ENCODE results near the gene CAMK4.
A peak's percentile ranks its signal among the peaks of the same experiment; 100 is the strongest.

The CAMK4 gene

DNA sequence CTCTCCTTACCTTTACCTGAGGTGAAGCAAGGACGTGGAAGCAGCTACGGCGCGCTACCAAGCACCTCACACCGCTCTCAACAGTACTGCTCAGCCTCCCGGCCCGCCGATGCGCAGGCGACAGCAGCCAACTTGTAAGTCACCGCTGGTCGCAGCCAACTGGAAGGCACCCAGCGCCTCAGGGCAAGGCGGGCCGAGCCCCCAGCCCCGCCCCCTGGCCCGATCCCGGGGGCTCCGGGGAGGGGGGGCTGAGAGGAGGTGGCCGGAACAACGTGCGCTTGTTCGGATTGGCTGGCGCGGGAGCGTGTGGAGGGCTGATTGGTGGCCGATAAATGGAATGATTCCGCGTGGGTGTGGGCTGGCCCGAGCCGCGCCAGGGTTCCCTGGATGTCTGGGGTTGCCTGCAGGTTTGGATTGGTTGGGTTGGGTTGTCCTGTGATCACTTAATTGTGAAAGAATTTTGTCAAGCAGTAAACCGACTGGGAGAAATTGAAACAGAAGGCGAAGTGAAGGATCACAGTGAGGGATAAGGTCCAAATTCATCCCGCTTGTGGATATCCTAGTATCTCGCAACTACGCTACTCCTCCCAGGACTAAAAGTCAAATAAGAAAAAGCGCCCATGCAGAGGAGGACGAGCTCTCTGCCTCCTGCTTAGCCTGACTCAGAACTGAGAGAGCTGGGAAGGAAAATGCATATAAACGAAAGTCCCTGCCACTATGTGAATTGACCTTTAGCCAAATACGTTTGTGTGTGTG is 288.4 kb downstream of the CAMK4 start, which contains the start of gene STARD4:
STARD4 (minus strand) TSS at position 161 of the 756 bp plus-strand sequence. CDS start 5,102 bp downstream, outside the sequence.
- Histone ChIP-seq H3K27me3 (ENCODE audit: low read depth, low read length) (no peaks in the 10 kb centered on the region), H4K20me1 (ENCODE audit: insufficient read depth, low read length) (peaks cover 31% of the 10 kb centered on the region), H3K79me2 (ENCODE audit: low read length) (peaks cover 47% of the 10 kb centered on the region), H3K4me1 (ENCODE audit: low read length) (peaks cover 28% of the 10 kb centered on the region), H3K9me3 (ENCODE audit: insufficient read depth, low read length) (no peaks in the 10 kb centered on the region), H3K4me3 (ENCODE audit: low read length) (peak within 1 kb of the TSS; percentile 87), H3K4me2 (ENCODE audit: low read length) (peak within 1 kb of the TSS; percentile 92), H3K27ac (ENCODE audit: low read length) (peak within 1 kb of the TSS; percentile 82), H2AFZ (ENCODE audit: low read depth, low read length) (peak within 1 kb of the TSS; percentile 79), H3K36me3 (replicated peaks; ENCODE audit: low read depth, low read length) (no peaks in the 10 kb centered on the region), H3K9ac (ENCODE audit: low read length) (peak within 1 kb of the TSS; percentile 96)
- TF ChIP-seq, protein P1, sequence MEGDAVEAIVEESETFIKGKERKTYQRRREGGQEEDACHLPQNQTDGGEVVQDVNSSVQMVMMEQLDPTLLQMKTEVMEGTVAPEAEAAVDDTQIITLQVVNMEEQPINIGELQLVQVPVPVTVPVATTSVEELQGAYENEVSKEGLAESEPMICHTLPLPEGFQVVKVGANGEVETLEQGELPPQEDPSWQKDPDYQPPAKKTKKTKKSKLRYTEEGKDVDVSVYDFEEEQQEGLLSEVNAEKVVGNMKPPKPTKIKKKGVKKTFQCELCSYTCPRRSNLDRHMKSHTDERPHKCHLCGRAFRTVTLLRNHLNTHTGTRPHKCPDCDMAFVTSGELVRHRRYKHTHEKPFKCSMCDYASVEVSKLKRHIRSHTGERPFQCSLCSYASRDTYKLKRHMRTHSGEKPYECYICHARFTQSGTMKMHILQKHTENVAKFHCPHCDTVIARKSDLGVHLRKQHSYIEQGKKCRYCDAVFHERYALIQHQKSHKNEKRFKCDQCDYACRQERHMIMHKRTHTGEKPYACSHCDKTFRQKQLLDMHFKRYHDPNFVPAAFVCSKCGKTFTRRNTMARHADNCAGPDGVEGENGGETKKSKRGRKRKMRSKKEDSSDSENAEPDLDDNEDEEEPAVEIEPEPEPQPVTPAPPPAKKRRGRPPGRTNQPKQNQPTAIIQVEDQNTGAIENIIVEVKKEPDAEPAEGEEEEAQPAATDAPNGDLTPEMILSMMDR (IDR thresholded peaks at IDR 0.05; ENCODE audit: low read depth, low read length): no peak
- no peak for TF ChIP-seq EZH2phosphoT487 (IDR thresholded peaks at IDR 0.05; ENCODE audit: low read depth)

DNA sequence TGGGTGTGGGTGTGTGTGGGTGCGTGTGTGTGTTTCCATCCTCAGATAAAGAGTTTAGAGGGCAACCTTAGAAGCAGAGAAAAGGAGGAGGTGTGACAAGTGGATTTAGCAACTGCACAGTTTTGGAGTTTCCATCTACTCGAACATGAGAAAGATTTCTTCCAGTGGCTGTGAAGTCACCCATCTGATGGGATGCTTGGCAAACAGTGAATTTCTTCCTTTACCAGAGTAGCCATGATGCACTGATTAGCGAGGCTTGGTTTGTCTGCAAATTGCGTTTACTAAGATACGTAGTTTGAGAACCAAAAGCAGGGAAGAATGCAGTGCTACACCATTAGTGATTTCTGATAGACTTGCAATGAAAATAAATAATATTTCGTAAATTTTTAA is 288.9 kb downstream of the CAMK4 start:
- H3K27me3 ChIP-seq (ENCODE audit: low read depth, low read length): no peaks in the 10 kb centered on the region

DNA sequence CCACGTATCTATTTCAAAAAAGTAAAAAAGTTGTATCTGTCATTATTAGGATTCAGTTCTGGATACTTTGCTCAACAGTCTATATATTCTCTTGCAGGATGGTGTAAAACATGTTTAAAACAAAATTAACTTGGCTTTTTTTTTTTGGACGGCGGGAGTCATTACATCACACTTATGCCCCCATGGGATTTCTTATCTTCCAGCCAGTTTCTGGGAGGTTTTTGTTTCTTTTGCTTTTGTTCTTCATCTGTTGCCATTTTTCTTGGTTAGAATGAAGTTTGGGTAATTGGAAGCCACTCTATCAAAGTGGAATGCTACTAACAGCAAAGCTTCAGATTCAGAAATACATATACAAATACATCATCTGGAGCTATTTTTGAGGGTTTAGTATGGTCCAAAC is 289.9 kb downstream of the CAMK4 start:
- H3K79me2 ChIP-seq (ENCODE audit: low read length): peaks cover 32% of the 10 kb centered on the region
- no peak overlapping the region for H3K4me2 ChIP-seq (ENCODE audit: low read length)
- no peaks in the 10 kb centered on the region for H3K36me3 ChIP-seq (replicated peaks; ENCODE audit: low read depth, low read length)
- H3K27ac ChIP-seq (ENCODE audit: low read length): no peak overlapping the region
- no peak overlapping the region for H3K9ac ChIP-seq (ENCODE audit: low read length)
- no peaks in the 10 kb centered on the region for H3K9me3 ChIP-seq (ENCODE audit: insufficient read depth, low read length)
- H3K4me1 ChIP-seq (ENCODE audit: low read length): peaks cover 21% of the 10 kb centered on the region
- peaks cover 16% of the 10 kb centered on the region for H4K20me1 ChIP-seq (ENCODE audit: insufficient read depth, low read length)
- no peak overlapping the region for H2AFZ ChIP-seq (ENCODE audit: low read depth, low read length)
- no peak overlapping the region for H3K4me3 ChIP-seq (ENCODE audit: low read length)
- H3K27me3 ChIP-seq (ENCODE audit: low read depth, low read length): no peaks in the 10 kb centered on the region
- no peak for TF ChIP-seq EZH2phosphoT487 (IDR thresholded peaks at IDR 0.05; ENCODE audit: low read depth)
- TF ChIP-seq, protein P1 (IDR thresholded peaks at IDR 0.05; ENCODE audit: low read depth, low read length): no peak

More for the DNA sequence above, 288.9 kb downstream of the CAMK4 start:
- Histone ChIP-seq H3K9me3 (ENCODE audit: insufficient read depth, low read length) (no peaks in the 10 kb centered on the region), H3K4me2 (ENCODE audit: low read length) (peak overlapping the region; percentile 88), H3K79me2 (ENCODE audit: low read length) (peaks cover 41% of the 10 kb centered on the region), H2AFZ (ENCODE audit: low read depth, low read length) (peak overlapping the region; percentile 79), H3K4me1 (ENCODE audit: low read length) (peaks cover 23% of the 10 kb centered on the region), H3K27ac (ENCODE audit: low read length) (peak overlapping the region; percentile 82), H3K9ac (ENCODE audit: low read length) (peak overlapping the region; percentile 96), H3K4me3 (ENCODE audit: low read length) (peak overlapping the region; percentile 87), H3K36me3 (replicated peaks; ENCODE audit: low read depth, low read length) (no peaks in the 10 kb centered on the region), H4K20me1 (ENCODE audit: insufficient read depth, low read length) (peaks cover 26% of the 10 kb centered on the region)
- TF ChIP-seq EZH2phosphoT487 (IDR thresholded peaks at IDR 0.05; ENCODE audit: low read depth): no peak
- TF ChIP-seq, protein P1 (IDR thresholded peaks at IDR 0.05; ENCODE audit: low read depth, low read length): no peak

DNA sequence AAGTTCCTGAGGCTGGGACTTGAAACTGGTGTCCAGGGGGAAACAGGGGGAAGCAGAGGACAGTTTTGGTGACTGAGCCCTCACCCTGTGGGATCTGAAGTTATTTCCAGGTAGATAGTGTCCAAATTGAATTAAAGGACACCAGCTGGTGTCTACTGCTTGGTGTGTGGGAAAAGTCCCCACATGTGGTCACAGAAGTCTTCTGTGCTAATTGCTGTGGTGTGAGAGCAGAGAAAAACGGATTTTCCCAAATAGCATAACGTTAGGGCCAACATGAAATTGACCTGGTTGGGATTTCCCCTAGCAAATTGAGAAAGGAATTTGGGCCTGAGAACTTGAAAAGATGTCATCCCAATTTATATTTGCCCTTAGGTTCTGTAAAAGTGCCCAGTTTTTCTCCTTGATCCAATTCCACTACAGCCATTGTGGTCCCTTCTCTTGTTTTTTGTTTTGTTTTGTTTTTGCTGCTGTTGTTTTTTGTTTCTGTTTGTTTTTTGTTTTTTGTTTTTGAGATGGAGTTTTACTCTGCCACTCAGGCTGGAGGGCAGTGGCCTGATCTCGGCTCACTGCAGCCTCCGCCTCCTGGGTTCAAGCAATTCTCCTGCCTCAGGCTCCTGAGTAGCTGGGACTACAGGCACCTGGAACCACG is 293.8 kb downstream of the CAMK4 start:
- no peak overlapping the region for H2AFZ ChIP-seq (ENCODE audit: low read depth, low read length)
- peaks cover 4% of the 10 kb centered on the region; the same call in 1 of the 2 replicates for H3K4me1 ChIP-seq (ENCODE audit: low read length)

More for the DNA sequence above, 293.8 kb downstream of the CAMK4 start:
- Histone ChIP-seq H3K4me2 (ENCODE audit: low read length) (no peak overlapping the region), H3K79me2 (ENCODE audit: low read length) (no peaks in the 10 kb centered on the region), H4K20me1 (ENCODE audit: insufficient read depth, low read length) (no peaks in the 10 kb centered on the region), H3K27ac (ENCODE audit: low read length) (no peak overlapping the region), H3K9ac (ENCODE audit: low read length) (no peak overlapping the region), H3K27me3 (ENCODE audit: low read depth, low read length) (no peaks in the 10 kb centered on the region), H3K36me3 (replicated peaks; ENCODE audit: low read depth, low read length) (no peaks in the 10 kb centered on the region), H3K9me3 (ENCODE audit: insufficient read depth, low read length) (no peaks in the 10 kb centered on the region), H3K4me3 (ENCODE audit: low read length) (no peak overlapping the region)
- no peak for TF ChIP-seq EZH2phosphoT487 (IDR thresholded peaks at IDR 0.05; ENCODE audit: low read depth)
- TF ChIP-seq, protein P1 (IDR thresholded peaks at IDR 0.05; ENCODE audit: low read depth, low read length): no peak

All from OCI-LY3 (cell line).